22Rv1 (cell line): ENCODE results near the gene KCNK4.

Experiments
- H3K27ac ChIP-seq: fragments of 450-650 bp; 2 replicates; pipeline ENCODE4 v1.5.1; 2017
- ZFX ChIP-seq: fragments of 450-650 bp; IDR thresholded peaks from 2 replicates; pipeline ENCODE4 v1.6.1; 2017; ENCODE audit warnings: antibody characterized with exemption, borderline replicate concordance
- TF ChIP-seq, protein P1 (sequence below): fragments of 450-650 bp; IDR thresholded peaks from 2 replicates; pipeline ENCODE4 v1.5.1; 2017; ENCODE audit warnings: mild to moderate bottlenecking

KCNK4 gene

DNA sequence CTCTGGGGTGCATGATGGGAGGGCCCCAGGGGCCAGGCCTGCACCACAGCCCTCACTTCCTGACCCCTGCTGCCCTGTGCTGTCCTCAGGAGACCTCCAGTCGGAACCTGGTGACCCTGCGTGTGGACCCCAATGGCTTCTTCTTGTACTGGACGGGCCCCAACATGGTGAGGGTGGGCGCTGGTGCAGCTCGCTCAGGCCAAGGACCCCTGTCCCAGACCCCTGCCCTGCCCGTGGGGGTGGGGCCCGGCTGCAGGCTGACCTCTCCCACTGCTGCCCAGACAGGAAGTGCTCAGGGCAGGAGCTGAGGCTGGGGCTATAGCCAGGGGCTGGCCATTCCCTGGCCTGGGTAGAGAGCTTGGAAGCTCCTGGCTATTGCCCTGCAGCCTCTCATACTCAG, 36.8 kb upstream of the KCNK4 start:
- H3K27ac ChIP-seq: no peak overlapping the region
- no peak for TF ChIP-seq ZFX
- TF ChIP-seq, protein P1, sequence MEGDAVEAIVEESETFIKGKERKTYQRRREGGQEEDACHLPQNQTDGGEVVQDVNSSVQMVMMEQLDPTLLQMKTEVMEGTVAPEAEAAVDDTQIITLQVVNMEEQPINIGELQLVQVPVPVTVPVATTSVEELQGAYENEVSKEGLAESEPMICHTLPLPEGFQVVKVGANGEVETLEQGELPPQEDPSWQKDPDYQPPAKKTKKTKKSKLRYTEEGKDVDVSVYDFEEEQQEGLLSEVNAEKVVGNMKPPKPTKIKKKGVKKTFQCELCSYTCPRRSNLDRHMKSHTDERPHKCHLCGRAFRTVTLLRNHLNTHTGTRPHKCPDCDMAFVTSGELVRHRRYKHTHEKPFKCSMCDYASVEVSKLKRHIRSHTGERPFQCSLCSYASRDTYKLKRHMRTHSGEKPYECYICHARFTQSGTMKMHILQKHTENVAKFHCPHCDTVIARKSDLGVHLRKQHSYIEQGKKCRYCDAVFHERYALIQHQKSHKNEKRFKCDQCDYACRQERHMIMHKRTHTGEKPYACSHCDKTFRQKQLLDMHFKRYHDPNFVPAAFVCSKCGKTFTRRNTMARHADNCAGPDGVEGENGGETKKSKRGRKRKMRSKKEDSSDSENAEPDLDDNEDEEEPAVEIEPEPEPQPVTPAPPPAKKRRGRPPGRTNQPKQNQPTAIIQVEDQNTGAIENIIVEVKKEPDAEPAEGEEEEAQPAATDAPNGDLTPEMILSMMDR: no peak

DNA sequence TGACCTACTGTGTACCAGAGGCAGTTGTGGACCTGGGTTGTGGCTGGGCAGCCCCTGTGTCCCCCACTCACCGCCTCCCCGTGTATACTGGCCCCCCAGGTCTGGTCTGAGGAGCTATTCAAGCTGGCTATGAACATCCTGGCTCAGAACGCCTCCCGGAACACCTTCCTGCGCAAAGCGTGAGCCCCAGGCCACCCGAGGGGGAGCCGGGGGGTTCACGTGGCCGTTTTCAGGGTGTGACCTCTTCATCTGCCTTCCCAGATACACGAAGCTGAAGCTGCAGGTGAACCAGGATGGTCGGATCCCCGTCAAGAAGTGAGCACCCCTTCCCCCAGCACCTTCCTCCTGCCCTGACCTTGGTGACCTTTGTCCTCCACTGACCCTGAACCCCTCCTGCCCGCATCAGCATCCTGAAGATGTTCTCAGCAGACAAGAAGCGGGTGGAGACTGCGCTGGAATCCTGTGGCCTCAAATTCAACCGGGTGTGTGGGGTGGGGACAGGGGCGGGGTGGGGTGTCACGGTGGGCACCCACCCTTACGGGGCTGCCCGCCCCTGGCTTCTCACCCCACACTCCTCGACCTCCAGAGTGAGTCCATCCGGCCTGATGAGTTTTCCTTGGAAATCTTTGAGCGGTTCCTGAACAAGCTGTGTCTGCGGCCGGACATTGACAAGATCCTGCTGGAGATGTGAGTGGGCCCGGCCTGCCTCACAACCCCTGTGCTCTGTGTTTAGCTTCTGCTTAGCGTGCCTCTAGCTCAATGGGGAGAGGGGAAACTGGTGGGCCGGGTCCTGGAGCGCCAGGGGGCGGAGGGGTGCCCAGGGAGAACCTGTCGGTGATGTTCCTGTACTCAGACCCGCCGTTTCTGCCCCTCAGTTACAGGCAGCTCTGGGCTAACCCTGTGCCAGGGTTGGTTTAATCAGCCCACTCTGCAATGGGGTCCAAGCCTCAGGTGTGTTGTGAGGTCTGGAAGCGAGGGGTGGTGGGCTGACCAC, 35.7 kb upstream of the KCNK4 start:
- TF ChIP-seq, protein P1: no peak
- no peak for TF ChIP-seq ZFX
- H3K27ac ChIP-seq: no peak overlapping the region

DNA sequence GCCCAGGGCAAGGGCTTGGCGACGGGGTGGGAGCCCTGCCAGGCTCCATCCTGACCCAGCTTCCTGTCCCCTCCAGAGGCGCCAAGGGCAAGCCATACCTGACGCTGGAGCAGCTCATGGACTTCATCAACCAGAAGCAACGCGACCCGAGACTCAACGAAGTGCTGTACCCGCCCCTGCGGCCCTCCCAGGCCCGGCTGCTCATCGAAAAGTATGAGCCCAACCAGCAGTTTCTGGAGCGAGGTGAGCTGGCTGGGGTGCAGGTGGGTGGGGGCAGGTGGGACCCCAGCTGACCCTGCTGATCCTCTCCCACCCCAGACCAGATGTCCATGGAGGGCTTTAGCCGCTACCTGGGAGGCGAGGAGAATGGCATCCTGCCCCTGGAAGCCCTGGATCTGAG, 34.8 kb upstream of the KCNK4 start:
- no peak for TF ChIP-seq ZFX
- TF ChIP-seq, protein P1: no peak

DNA sequence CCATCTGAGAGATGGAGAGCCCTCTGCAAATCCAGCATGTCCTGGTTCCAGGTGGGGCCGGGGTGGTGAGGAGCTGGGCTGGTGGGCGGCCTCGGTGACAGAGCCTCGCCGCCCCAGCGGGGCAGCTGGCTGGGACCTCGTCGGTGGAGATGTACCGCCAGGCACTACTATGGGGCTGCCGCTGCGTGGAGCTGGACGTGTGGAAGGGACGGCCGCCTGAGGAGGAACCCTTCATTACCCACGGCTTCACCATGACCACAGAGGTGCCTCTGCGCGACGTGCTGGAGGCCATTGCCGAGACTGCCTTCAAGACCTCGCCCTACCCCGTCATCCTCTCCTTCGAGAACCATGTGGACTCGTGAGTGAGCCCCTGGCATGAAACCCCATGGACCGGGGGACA, 32.7 kb upstream of the KCNK4 start:
- no peak for TF ChIP-seq ZFX
- TF ChIP-seq, protein P1: no peak

More for the DNA sequence above, 34.8 kb upstream of the KCNK4 start:
- no peak overlapping the region for H3K27ac ChIP-seq

DNA sequence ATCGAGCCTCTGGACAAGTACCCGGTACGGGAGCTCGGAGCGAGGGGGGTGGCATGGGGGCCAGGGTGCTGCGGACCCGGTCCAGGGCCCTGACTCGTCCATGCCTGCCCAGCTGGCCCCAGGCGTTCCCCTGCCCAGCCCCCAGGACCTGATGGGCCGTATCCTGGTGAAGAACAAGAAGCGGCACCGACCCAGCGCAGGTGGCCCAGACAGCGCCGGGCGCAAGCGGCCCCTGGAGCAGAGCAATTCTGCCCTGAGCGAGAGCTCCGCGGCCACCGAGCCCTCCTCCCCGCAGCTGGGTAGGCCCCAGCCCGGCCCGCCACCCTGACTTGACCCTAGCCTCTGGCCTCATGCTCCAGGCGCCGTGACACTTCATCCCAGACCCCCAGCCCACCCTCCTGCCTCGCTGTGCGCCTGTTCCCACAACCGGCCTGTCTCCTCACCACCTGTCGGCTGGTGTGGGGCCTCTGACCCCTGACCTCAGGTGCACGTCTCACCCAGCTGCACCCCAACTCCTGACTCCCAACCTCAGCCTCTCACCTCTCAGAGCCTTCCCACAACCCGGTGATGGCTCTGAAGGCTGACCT, 32.1 kb upstream of the KCNK4 start:
- no peak overlapping the region for H3K27ac ChIP-seq

More for the DNA sequence above, 32.7 kb upstream of the KCNK4 start:
- H3K27ac ChIP-seq: no peak overlapping the region

DNA sequence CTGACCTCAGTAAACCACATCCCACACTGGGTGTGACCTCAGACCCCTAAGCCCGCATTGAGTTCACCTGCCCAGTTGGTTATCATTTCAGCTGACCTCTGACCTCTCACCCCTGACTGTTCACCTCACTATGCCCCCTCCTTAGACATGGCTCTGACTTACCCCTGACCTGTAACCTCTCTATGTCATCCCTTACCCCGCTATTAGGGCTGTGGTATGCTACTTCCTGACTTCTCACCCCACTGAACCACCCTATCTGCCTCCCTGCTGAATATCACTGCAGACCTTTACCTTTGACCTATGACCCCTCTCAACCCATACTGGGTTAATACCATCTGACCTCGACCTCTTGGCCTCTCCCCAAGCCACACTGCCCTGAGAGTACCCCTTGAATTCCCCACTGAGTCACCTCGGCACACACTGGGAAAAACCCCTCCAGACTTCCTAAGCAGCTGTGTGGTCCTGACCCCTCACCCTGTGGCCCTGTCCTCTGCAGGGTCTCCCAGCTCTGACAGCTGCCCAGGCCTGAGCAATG, 31.5 kb upstream of the KCNK4 start:
- TF ChIP-seq, protein P1: no peak
- TF ChIP-seq ZFX: no peak

More for the DNA sequence above, 32.1 kb upstream of the KCNK4 start:
- TF ChIP-seq, protein P1: no peak

More for the DNA sequence above, 31.5 kb upstream of the KCNK4 start:
- no peak overlapping the region; the same call in 1 of the 2 replicates for H3K27ac ChIP-seq
